Choroid plexus epithelial cell (primary cell): ENCODE data around the gene ETFB.

Experiments
- DNase-seq: peaks from one replicate; pipeline ENCODE4 v3.0.0-alpha.2; 2010; ENCODE audit warnings: low read depth
- H3K4me3 ChIP-seq: 2 replicates; pipeline ENCODE4 v1.5.1; 2011; ENCODE audit warnings: low read depth, mild to moderate bottlenecking, control low read depth, low read length, moderate library complexity
- CTCF ChIP-seq: conservative IDR thresholded peaks from 2 replicates; pipeline ENCODE4 v1.5.1; 2011; ENCODE audit warnings: low read depth, mild to moderate bottlenecking, control low read depth, inconsistent platforms, low read length, moderate library complexity

Gene ETFB

GRCh38 chr19:51305479-51305878, 60.7 kb downstream of the ETFB start:
- DNase-seq = no peak
- no peak for TF ChIP-seq CTCF

GRCh38 chr19:51301266-51301665, 64.9 kb downstream of the ETFB start:
- no peak overlapping the region for H3K4me3 ChIP-seq
- DNase-seq = no peak
- TF ChIP-seq CTCF = no peak

More at GRCh38 chr19:51305479-51305878, 60.7 kb downstream of the ETFB start:
- H3K4me3 ChIP-seq = no peak overlapping the region

GRCh38 chr19:51297406-51297805, 68.8 kb downstream of the ETFB start:
- DNase-seq = no peak
- no peak overlapping the region for H3K4me3 ChIP-seq
- TF ChIP-seq CTCF = no peak

- DNase-seq = no peak
- H3K4me3 ChIP-seq = no peak overlapping the region
- no peak for TF ChIP-seq CTCF
These were observed 69.7 kb downstream of the ETFB start for GRCh38 chr19:51296336-51297093.

- DNase-seq = no peak
- H3K4me3 ChIP-seq = no peak overlapping the region
- no peak for TF ChIP-seq CTCF
These were observed 70.6 kb downstream of the ETFB start for GRCh38 chr19:51295382-51296126.
